22Rv1 (cell line): Measurements from ENCODE around the gene IQGAP1.

Source experiments
- H3K27ac ChIP-seq: fragments of 450-650 bp; 2 replicates; pipeline ENCODE4 v1.5.1; 2017
- CTCF ChIP-seq: fragments of 450-650 bp; IDR thresholded peaks from 2 replicates; pipeline ENCODE4 v1.5.1; 2017; ENCODE audit warnings: mild to moderate bottlenecking
- ZFX ChIP-seq: fragments of 450-650 bp; IDR thresholded peaks from 2 replicates; pipeline ENCODE4 v1.6.1; 2017; ENCODE audit warnings: antibody characterized with exemption, borderline replicate concordance

Gene IQGAP1

GRCh38 chr15:90489944-90490343, 101.9 kb downstream of the IQGAP1 start:
- H3K27ac ChIP-seq = no peak overlapping the region
- TF ChIP-seq ZFX = no peak
- TF ChIP-seq CTCF = no peak

- H3K27ac ChIP-seq = no peak overlapping the region
- TF ChIP-seq ZFX (no peak), CTCF (no peak)
Observed at GRCh38 chr15:90493647-90494046, 105.6 kb downstream of the IQGAP1 start.

GRCh38 chr15:90495067-90495466, 107.0 kb downstream of the IQGAP1 start:
- no peak overlapping the region for H3K27ac ChIP-seq
- TF ChIP-seq CTCF = no peak
- TF ChIP-seq ZFX = no peak

- no peak for TF ChIP-seq ZFX
- TF ChIP-seq CTCF = no peak
- no peak overlapping the region for H3K27ac ChIP-seq
Observed at GRCh38 chr15:90496791-90497190, 108.7 kb downstream of the IQGAP1 start.

GRCh38 chr15:90497376-90497775, 109.3 kb downstream of the IQGAP1 start:
- TF ChIP-seq CTCF (no peak), ZFX (no peak)
- H3K27ac ChIP-seq = no peak overlapping the region

GRCh38 chr15:90497912-90498311, 109.9 kb downstream of the IQGAP1 start:
- no peak overlapping the region for H3K27ac ChIP-seq
- TF ChIP-seq ZFX = no peak
- TF ChIP-seq CTCF = no peak

GRCh38 chr15:90500171-90500570, 112.1 kb downstream of the IQGAP1 start:
- H3K27ac ChIP-seq = no peak overlapping the region
- TF ChIP-seq ZFX (no peak), CTCF (no peak)
